ENCODE measurements around the gene GH1. TPM values are rescaled to one million over a fixed set of nuclear protein-coding genes. Genes with fewer than 3 reads are reported as not detected.

Gene GH1
- total and polyA plus RNA-seq, 2 donors = 0.33 to 3.1 TPM

GRCh38 chr17:63956296-63956920 is 37.8 kb upstream of the GH1 start:
- no peak overlapping the region for H3K27ac ChIP-seq (ENCODE audit: low read depth in 1 of 2, low read length in 1 of 2)

GRCh38 chr17:63955791-63956190 is 37.2 kb upstream of the GH1 start:
- Histone ChIP-seq H3K27ac (ENCODE audit: low read depth in 1 of 2, low read length in 1 of 2) (no peak overlapping the region), H3K27me3 (ENCODE audit: control insufficient read depth in 2 of 2, insufficient read depth in 1 of 2, low read length in 1 of 2) (no peaks in the 10 kb centered on the region), H3K36me3 (ENCODE audit: control insufficient read depth in 2 of 2, insufficient read depth in 2 of 2, low read length in 1 of 2) (no peaks in the 10 kb centered on the region), H3K4me3 (ENCODE audit: low read length in 2 of 2) (no peak overlapping the region), H3K9me3 (ENCODE audit: control insufficient read depth in 2 of 2, insufficient read depth in 1 of 2, low read length in 1 of 2) (peaks cover 0 to 5% of the 10 kb centered on the region in 2 donors), H3K4me1 (ENCODE audit: control insufficient read depth in 2 of 2, insufficient read depth in 2 of 2, low read length in 2 of 2) (peaks cover 23 to 38% of the 10 kb centered on the region in 2 donors)
- 91% methylated on average over 4 of the region's 4 CpGs for WGBS
- DNase-seq (ENCODE audit: low read depth in 6 of 9, low spot score in 9 of 9) = no peak

More at GRCh38 chr17:63956296-63956920, 37.8 kb upstream of the GH1 start:
- WGBS = 82% methylated on average over 5 of the region's 5 CpGs
- H3K9me3 ChIP-seq (ENCODE audit: control insufficient read depth in 2 of 2, insufficient read depth in 1 of 2, low read length in 1 of 2) = peaks cover 0 to 5% of the 10 kb centered on the region in 2 donors
- no peak overlapping the region for H3K4me3 ChIP-seq (ENCODE audit: low read length in 2 of 2)
- no peak for DNase-seq (ENCODE audit: low read depth in 6 of 9, low spot score in 9 of 9)
- H3K27me3 ChIP-seq (ENCODE audit: control insufficient read depth in 2 of 2, insufficient read depth in 1 of 2, low read length in 1 of 2) = no peaks in the 10 kb centered on the region
- H3K4me1 ChIP-seq (ENCODE audit: control insufficient read depth in 2 of 2, insufficient read depth in 2 of 2, low read length in 2 of 2) = peaks cover 23 to 44% of the 10 kb centered on the region in 2 donors
- no peaks in the 10 kb centered on the region for H3K36me3 ChIP-seq (ENCODE audit: control insufficient read depth in 2 of 2, insufficient read depth in 2 of 2, low read length in 1 of 2)

GRCh38 chr17:63955232-63955631 is 36.6 kb upstream of the GH1 start:
- peaks cover 23 to 35% of the 10 kb centered on the region in 2 donors for H3K4me1 ChIP-seq (ENCODE audit: control insufficient read depth in 2 of 2, insufficient read depth in 2 of 2, low read length in 2 of 2)
- WGBS = 80% methylated on average over 11 of the region's 11 CpGs
- no peaks in the 10 kb centered on the region for H3K36me3 ChIP-seq (ENCODE audit: control insufficient read depth in 2 of 2, insufficient read depth in 2 of 2, low read length in 1 of 2)

GRCh38 chr17:63954402-63955063 is 35.9 kb upstream of the GH1 start:
- no peak overlapping the region for H3K4me3 ChIP-seq (ENCODE audit: low read length in 2 of 2)
- DNase-seq (ENCODE audit: low read depth in 6 of 9, low spot score in 9 of 9) = peak in 6 of 9 donors; percentile 20 to 74 (median 42)
- H3K27ac ChIP-seq (ENCODE audit: low read depth in 1 of 2, low read length in 1 of 2) = peak overlapping the region; percentile 64 to 65
- H3K4me1 ChIP-seq (ENCODE audit: control insufficient read depth in 2 of 2, insufficient read depth in 2 of 2, low read length in 2 of 2) = peaks cover 23 to 35% of the 10 kb centered on the region in 2 donors
- H3K36me3 ChIP-seq (ENCODE audit: control insufficient read depth in 2 of 2, insufficient read depth in 2 of 2, low read length in 1 of 2) = no peaks in the 10 kb centered on the region
- H3K27me3 ChIP-seq (ENCODE audit: control insufficient read depth in 2 of 2, insufficient read depth in 1 of 2, low read length in 1 of 2) = no peaks in the 10 kb centered on the region
- WGBS = 7% methylated on average over 11 of the region's 11 CpGs
- no peaks in the 10 kb centered on the region for H3K9me3 ChIP-seq (ENCODE audit: control insufficient read depth in 2 of 2, insufficient read depth in 1 of 2, low read length in 1 of 2)

More at GRCh38 chr17:63955232-63955631, 36.6 kb upstream of the GH1 start:
- no peak for DNase-seq (ENCODE audit: low read depth in 6 of 9, low spot score in 9 of 9)
- Histone ChIP-seq H3K27me3 (ENCODE audit: control insufficient read depth in 2 of 2, insufficient read depth in 1 of 2, low read length in 1 of 2) (no peaks in the 10 kb centered on the region), H3K9me3 (ENCODE audit: control insufficient read depth in 2 of 2, insufficient read depth in 1 of 2, low read length in 1 of 2) (no peaks in the 10 kb centered on the region), H3K27ac (ENCODE audit: low read depth in 1 of 2, low read length in 1 of 2) (peak overlapping the region in 1 of 2 donors; percentile 64), H3K4me3 (ENCODE audit: low read length in 2 of 2) (no peak overlapping the region)

- 96% methylated on average over 29 of the region's 29 CpGs for WGBS
- Histone ChIP-seq H3K36me3 (ENCODE audit: control insufficient read depth in 2 of 2, insufficient read depth in 2 of 2, low read length in 1 of 2) (no peaks in the 10 kb centered on the region), H3K27me3 (ENCODE audit: control insufficient read depth in 2 of 2, insufficient read depth in 1 of 2, low read length in 1 of 2) (no peaks in the 10 kb centered on the region), H3K9me3 (ENCODE audit: control insufficient read depth in 2 of 2, insufficient read depth in 1 of 2, low read length in 1 of 2) (no peaks in the 10 kb centered on the region), H3K4me1 (ENCODE audit: control insufficient read depth in 2 of 2, insufficient read depth in 2 of 2, low read length in 2 of 2) (peaks cover 28 to 43% of the 10 kb centered on the region in 2 donors), H3K4me3 (ENCODE audit: low read length in 2 of 2) (no peak overlapping the region), H3K27ac (ENCODE audit: low read depth in 1 of 2, low read length in 1 of 2) (no peak overlapping the region)
- DNase-seq (ENCODE audit: low read depth in 6 of 9, low spot score in 9 of 9) = no peak
Measured at GRCh38 chr17:63950940-63951907, 32.6 kb upstream of the GH1 start.

- Histone ChIP-seq H3K4me3 (ENCODE audit: low read length in 2 of 2) (no peak overlapping the region), H3K4me1 (ENCODE audit: control insufficient read depth in 2 of 2, insufficient read depth in 2 of 2, low read length in 2 of 2) (peaks cover 24 to 38% of the 10 kb centered on the region in 2 donors), H3K36me3 (ENCODE audit: control insufficient read depth in 2 of 2, insufficient read depth in 2 of 2, low read length in 1 of 2) (no peaks in the 10 kb centered on the region), H3K27ac (ENCODE audit: low read depth in 1 of 2, low read length in 1 of 2) (no peak overlapping the region), H3K9me3 (ENCODE audit: control insufficient read depth in 2 of 2, insufficient read depth in 1 of 2, low read length in 1 of 2) (no peaks in the 10 kb centered on the region), H3K27me3 (ENCODE audit: control insufficient read depth in 2 of 2, insufficient read depth in 1 of 2, low read length in 1 of 2) (peaks cover 0 to 2% of the 10 kb centered on the region in 2 donors)
- no peak for DNase-seq (ENCODE audit: low read depth in 6 of 9, low spot score in 9 of 9)
- WGBS = 89% methylated on average over 18 of the region's 18 CpGs
Measured at GRCh38 chr17:63949576-63950250, 31.1 kb upstream of the GH1 start.

GRCh38 chr17:63948521-63948920 is 29.9 kb upstream of the GH1 start:
- no peak overlapping the region for H3K27ac ChIP-seq (ENCODE audit: low read depth in 1 of 2, low read length in 1 of 2)
- no peak for DNase-seq (ENCODE audit: low read depth in 6 of 9, low spot score in 9 of 9)
- WGBS = over 99% methylated on average over 9 of the region's 9 CpGs

GRCh38 chr17:63947711-63948330 is 29.2 kb upstream of the GH1 start:
- no peak for DNase-seq (ENCODE audit: low read depth in 6 of 9, low spot score in 9 of 9)
- WGBS = 80% methylated on average over 18 of the region's 18 CpGs
- Histone ChIP-seq H3K4me1 (ENCODE audit: control insufficient read depth in 2 of 2, insufficient read depth in 2 of 2, low read length in 2 of 2) (peaks cover 10 to 22% of the 10 kb centered on the region in 2 donors), H3K36me3 (ENCODE audit: control insufficient read depth in 2 of 2, insufficient read depth in 2 of 2, low read length in 1 of 2) (no peaks in the 10 kb centered on the region), H3K27me3 (ENCODE audit: control insufficient read depth in 2 of 2, insufficient read depth in 1 of 2, low read length in 1 of 2) (peaks cover 0 to 6% of the 10 kb centered on the region in 2 donors), H3K27ac (ENCODE audit: low read depth in 1 of 2, low read length in 1 of 2) (no peak overlapping the region), H3K4me3 (ENCODE audit: low read length in 2 of 2) (no peak overlapping the region), H3K9me3 (ENCODE audit: control insufficient read depth in 2 of 2, insufficient read depth in 1 of 2, low read length in 1 of 2) (no peaks in the 10 kb centered on the region)

More at GRCh38 chr17:63948521-63948920, 29.9 kb upstream of the GH1 start:
- Histone ChIP-seq H3K9me3 (ENCODE audit: control insufficient read depth in 2 of 2, insufficient read depth in 1 of 2, low read length in 1 of 2) (no peaks in the 10 kb centered on the region), H3K4me1 (ENCODE audit: control insufficient read depth in 2 of 2, insufficient read depth in 2 of 2, low read length in 2 of 2) (peaks cover 13 to 26% of the 10 kb centered on the region in 2 donors), H3K4me3 (ENCODE audit: low read length in 2 of 2) (no peak overlapping the region), H3K36me3 (ENCODE audit: control insufficient read depth in 2 of 2, insufficient read depth in 2 of 2, low read length in 1 of 2) (no peaks in the 10 kb centered on the region), H3K27me3 (ENCODE audit: control insufficient read depth in 2 of 2, insufficient read depth in 1 of 2, low read length in 1 of 2) (peaks cover 0 to 6% of the 10 kb centered on the region in 2 donors)

All from thymus (tissue), 11 donors.